Thyroid gland (tissue), 4 donors: ENCODE results near the gene SLCO4A1. TPM values are rescaled to one million over a fixed set of nuclear protein-coding genes. Genes with fewer than 3 reads are reported as not detected.

Experiments
- DNase-seq, 2 donors: peaks; one replicate each; pipeline ENCODE4 v3.0.0-alpha.2; 2019
- H3K27ac ChIP-seq, 3 donors: fragments of 200-600 bp; sonication (generic); 1 replicate in 2 of 3; 2 replicates in 1 of 3; pipeline ENCODE4 v1.5.1; 2016 to 2019; ENCODE audit warnings: mild to moderate bottlenecking in 1 of 3, moderate library complexity in 1 of 3
- H3K27me3 ChIP-seq: fragments of 200-600 bp; sonication (generic); one replicate; pipeline ENCODE4 v1.5.1; 2019
- H3K36me3 ChIP-seq, 2 donors: fragments of 200-600 bp; sonication (generic); one replicate each; pipeline ENCODE4 v1.5.1; 2016 to 2019
- H3K4me1 ChIP-seq, 2 donors: fragments of 200-600 bp; sonication (generic); one replicate each; pipeline ENCODE4 v1.5.1; 2017 to 2019
- H3K4me3 ChIP-seq, 3 donors: fragments of 200-600 bp; sonication (generic); replicated peaks in 1 of 3; 1 replicate in 2 of 3; 2 replicates in 1 of 3; pipeline ENCODE4 v1.5.1; 2016; ENCODE audit warnings: mild to moderate bottlenecking in 1 of 3
- H3K9me3 ChIP-seq: fragments of 200-600 bp; sonication (generic); one replicate; pipeline ENCODE4 v1.5.1; 2017
- POLR2A ChIP-seq, 2 donors: fragments of 450-650 bp; IDR thresholded peaks; one replicate each; pipeline ENCODE4 v1.6.1; 2017; ENCODE audit warnings: antibody characterized with exemption in 2 of 2, mild to moderate bottlenecking in 2 of 2, moderate library complexity in 1 of 2
- WGBS, 2 donors: methylation state at CpG; one replicate each; pipeline ENCODE4 v1.1.5; 2017; 5-methylcytosine and 5-hydroxymethylcytosine counted together
- intact Hi-C: fragments of 100-400 bp; cut with DNase I; formaldehyde crosslinking; loops from one replicate; pipeline ENCODE4 v1.15.1; 2023
- total RNA-seq, 4 donors: library from RNA; depleted of rRNA; stranded (reverse); fragments of >200 nt; gene quantifications; one replicate each; pipeline ENCODE4 v1.2.3, GENCODE V29; 2016
- TF ChIP-seq, protein P1 (sequence below), 6 experiments: fragments of 200-600 bp in 3 of 6; fragments of 450-650 bp in 3 of 6; sonication (generic) in 3 of 6; IDR thresholded peaks; one replicate each; pipeline ENCODE4 v1.5.1; 2016 to 2019; ENCODE audit warnings: antibody characterized with exemption in 6 of 6, mild to moderate bottlenecking in 2 of 6, inconsistent platforms in 1 of 6, moderate library complexity in 1 of 6

The SLCO4A1 gene
- total RNA-seq, 4 donors from 2014 or later, result 5.3 to 18.3 (median 6.7) TPM

DNA sequence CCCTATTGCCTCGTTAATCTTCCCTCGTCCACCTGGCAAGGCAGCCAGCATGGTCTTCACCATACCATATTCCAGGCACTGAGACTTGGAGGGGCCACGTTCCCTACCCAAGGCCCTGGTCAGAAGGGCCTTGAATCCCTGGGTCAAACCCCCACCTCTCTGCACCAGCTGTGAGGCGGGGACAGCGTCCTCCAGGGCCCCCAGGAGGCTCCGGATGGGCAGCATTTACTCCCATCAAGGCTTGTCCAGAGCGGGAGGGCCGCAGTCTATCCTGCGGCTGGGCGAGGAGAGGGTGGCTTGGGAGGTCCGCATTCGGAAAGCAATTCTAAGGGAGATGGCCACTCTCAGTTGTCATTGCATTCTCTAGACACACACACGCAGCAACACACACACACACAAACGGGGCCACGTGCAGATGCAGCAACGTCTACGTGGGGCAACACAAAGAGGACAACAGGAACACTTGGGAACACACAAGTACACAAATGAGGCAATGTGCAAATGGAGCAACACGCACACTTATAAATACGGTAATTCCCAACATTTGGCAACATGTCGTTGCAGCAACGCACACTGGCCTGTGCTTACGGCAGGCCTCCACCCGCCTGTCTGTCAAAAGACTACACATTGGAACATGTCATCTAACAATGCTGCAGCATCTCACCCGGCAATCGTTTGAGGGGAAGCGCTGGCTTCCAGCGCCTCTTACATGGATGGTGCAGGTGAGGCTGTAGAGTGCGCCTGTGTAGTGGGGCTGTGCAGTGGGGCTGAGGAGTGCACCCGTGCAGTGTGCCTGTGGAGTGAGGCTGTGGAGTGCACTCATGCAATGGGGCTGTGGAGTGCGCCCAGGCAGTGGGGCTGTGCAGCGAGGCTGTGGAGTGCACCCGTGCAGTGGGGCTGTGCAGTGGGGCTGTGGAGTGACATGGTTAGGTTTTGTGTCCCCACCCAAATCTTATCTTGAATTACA lies 53.4 kb downstream of the SLCO4A1 start:
- Histone ChIP-seq H3K36me3 (no peaks in the 10 kb centered on the region), H3K9me3 (no peaks in the 10 kb centered on the region), H3K4me1 (no peaks in the 10 kb centered on the region), H3K4me3 (no peak overlapping the region), H3K27ac (no peak overlapping the region), H3K27me3 (no peaks in the 10 kb centered on the region)
- WGBS, 2 donors, result 84 to 88% methylated on average over 25 to 31 of the region's 32 CpGs
- no peak for DNase-seq
- intact Hi-C loops, result no loop called here
- TF ChIP-seq, protein P1, sequence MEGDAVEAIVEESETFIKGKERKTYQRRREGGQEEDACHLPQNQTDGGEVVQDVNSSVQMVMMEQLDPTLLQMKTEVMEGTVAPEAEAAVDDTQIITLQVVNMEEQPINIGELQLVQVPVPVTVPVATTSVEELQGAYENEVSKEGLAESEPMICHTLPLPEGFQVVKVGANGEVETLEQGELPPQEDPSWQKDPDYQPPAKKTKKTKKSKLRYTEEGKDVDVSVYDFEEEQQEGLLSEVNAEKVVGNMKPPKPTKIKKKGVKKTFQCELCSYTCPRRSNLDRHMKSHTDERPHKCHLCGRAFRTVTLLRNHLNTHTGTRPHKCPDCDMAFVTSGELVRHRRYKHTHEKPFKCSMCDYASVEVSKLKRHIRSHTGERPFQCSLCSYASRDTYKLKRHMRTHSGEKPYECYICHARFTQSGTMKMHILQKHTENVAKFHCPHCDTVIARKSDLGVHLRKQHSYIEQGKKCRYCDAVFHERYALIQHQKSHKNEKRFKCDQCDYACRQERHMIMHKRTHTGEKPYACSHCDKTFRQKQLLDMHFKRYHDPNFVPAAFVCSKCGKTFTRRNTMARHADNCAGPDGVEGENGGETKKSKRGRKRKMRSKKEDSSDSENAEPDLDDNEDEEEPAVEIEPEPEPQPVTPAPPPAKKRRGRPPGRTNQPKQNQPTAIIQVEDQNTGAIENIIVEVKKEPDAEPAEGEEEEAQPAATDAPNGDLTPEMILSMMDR (IDR thresholded peaks at IDR 0.05), result no peak
- no peak for TF ChIP-seq POLR2A (IDR thresholded peaks at IDR 0.05)

DNA sequence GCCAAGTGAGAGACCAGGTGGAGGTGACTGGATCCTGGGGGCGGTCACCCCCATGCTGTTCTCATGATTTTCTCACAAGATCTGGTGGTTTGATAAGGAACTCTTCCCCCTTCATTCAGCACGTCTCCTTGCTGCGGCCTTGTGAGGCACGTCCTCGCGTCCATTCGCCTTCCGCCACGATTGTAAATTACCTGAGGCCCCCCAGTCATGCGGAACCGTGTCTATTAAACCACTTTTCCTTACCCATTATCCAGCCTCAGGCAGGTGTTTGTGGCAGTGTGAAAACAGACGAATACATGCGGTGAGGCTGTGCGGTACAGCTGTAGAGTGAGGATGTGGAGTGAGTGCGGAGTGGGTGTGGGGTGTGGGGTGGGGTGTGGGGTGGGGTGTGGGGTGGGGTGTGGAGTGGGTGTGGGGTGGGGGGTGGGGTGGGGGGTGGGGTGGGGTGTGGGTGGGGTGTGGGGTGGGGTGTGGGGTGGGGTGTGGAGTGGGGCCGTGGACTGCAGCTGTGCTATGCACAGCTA lies 54.2 kb downstream of the SLCO4A1 start:
- DNase-seq, result no peak
- intact Hi-C loops, result no loop called here
- no peaks in the 10 kb centered on the region for H3K27me3 ChIP-seq
- H3K9me3 ChIP-seq, result no peaks in the 10 kb centered on the region
- no peaks in the 10 kb centered on the region for H3K36me3 ChIP-seq
- no peak overlapping the region for H3K27ac ChIP-seq
- H3K4me3 ChIP-seq, result no peak overlapping the region
- H3K4me1 ChIP-seq, result no peaks in the 10 kb centered on the region
- TF ChIP-seq, protein P1 (IDR thresholded peaks at IDR 0.05), result no peak
- no peak for TF ChIP-seq POLR2A (IDR thresholded peaks at IDR 0.05)
- 56 to 67% methylated on average over 16 of the region's 16 CpGs for WGBS, 2 donors

DNA sequence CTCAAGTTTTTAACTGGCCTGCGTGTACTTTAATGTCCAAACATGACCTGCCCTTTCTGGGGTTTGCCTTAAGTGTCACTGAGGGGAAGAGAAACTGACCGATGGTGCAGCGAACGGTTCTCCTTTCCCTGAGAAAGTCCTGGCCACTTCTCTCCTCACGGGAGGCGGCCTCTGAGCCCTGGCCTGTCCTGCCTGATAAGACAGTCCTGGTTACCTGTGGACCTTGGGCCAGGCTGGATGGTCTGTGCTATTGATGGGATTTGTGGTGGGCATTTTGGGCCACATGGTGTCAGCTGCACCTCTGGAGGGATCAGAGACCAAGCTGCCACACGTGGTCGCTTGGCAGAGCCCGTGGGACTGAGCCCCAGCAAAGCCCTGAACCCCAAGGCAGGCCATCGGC lies 54.7 kb downstream of the SLCO4A1 start:
- no peak for TF ChIP-seq POLR2A (IDR thresholded peaks at IDR 0.05)
- TF ChIP-seq, protein P1 (IDR thresholded peaks at IDR 0.05), result no peak
- no peaks in the 10 kb centered on the region for H3K4me1 ChIP-seq
- intact Hi-C loops, result no loop called here
- H3K27me3 ChIP-seq, result no peaks in the 10 kb centered on the region
- H3K9me3 ChIP-seq, result no peaks in the 10 kb centered on the region
- no peaks in the 10 kb centered on the region for H3K36me3 ChIP-seq
- H3K4me3 ChIP-seq, result no peak overlapping the region
- DNase-seq, result no peak
- no peak overlapping the region for H3K27ac ChIP-seq
- WGBS, 2 donors, result 84 to 86% methylated on average over 6 to 10 of the region's 10 CpGs

DNA sequence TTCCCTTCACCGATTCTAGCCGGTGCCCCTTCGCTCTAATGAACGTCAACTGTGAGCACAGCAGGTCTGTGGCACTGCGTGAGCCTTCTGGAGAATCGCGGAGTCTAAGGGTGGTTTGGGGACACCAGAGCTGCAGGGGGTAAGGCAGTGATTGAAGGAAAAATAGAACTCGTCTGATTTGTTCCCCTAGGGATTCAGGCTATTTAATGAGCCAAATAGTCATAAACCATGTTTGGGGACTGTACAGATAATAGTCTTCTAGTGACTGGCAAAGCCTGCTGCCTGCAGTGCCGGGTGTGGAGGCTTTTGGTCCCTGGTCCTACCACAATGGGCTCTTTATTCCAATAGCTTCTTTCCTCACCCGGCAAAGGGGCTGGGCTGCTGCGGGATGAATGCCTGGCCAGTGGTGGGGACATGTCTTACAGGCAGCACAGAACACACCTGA lies 55.2 kb downstream of the SLCO4A1 start:
- no peaks in the 10 kb centered on the region for H3K9me3 ChIP-seq
- no peaks in the 10 kb centered on the region for H3K4me1 ChIP-seq
- intact Hi-C loops, result no loop called here
- DNase-seq, result no peak
- no peak overlapping the region for H3K27ac ChIP-seq
- H3K27me3 ChIP-seq, result no peaks in the 10 kb centered on the region
- 86 to 87% methylated on average over 11 of the region's 11 CpGs for WGBS, 2 donors
- H3K4me3 ChIP-seq, result no peak overlapping the region
- no peaks in the 10 kb centered on the region for H3K36me3 ChIP-seq
- TF ChIP-seq, protein P1 (IDR thresholded peaks at IDR 0.05), result no peak
- TF ChIP-seq POLR2A (IDR thresholded peaks at IDR 0.05), result no peak

DNA sequence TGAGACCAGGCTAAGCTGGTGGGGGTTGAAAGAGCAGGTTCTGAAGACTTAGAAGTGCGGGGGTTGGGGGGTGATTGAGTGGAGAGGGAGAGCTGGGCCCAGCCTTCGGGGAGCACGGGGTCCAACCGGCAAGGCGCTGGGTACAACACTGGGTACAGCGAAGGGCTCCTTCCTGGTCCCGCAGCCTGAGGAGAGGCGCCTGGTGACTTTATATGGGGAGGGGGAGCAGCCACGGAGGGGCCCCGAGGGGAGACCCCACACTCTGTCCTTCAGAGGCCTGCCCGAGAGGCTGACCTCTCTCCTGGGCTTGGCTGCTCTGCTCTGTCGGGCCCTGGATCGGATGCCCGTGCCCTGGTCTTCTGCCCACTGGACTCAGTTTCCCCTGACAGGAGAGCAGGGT lies 55.9 kb downstream of the SLCO4A1 start:
- DNase-seq, result no peak
- Histone ChIP-seq H3K27me3 (no peaks in the 10 kb centered on the region), H3K4me1 (no peaks in the 10 kb centered on the region), H3K36me3 (no peaks in the 10 kb centered on the region), H3K27ac (no peak overlapping the region), H3K4me3 (no peak overlapping the region), H3K9me3 (no peaks in the 10 kb centered on the region)
- intact Hi-C loops, result no loop called here
- TF ChIP-seq, protein P1 (IDR thresholded peaks at IDR 0.05), result no peak
- no peak for TF ChIP-seq POLR2A (IDR thresholded peaks at IDR 0.05)
- 91 to 92% methylated on average over 7 to 12 of the region's 14 CpGs for WGBS, 2 donors
